Measurements from ENCODE around the gene CDH15. TPM values are rescaled to one million over a fixed set of nuclear protein-coding genes. Genes with fewer than 3 reads are reported as not detected.

Gene CDH15
- total and polyA plus RNA-seq, 2 of the 13 experiments (the other 11 are each of a cell fraction or from before 2014, with no cell fraction given): 0.74 to 2.2 TPM

DNA sequence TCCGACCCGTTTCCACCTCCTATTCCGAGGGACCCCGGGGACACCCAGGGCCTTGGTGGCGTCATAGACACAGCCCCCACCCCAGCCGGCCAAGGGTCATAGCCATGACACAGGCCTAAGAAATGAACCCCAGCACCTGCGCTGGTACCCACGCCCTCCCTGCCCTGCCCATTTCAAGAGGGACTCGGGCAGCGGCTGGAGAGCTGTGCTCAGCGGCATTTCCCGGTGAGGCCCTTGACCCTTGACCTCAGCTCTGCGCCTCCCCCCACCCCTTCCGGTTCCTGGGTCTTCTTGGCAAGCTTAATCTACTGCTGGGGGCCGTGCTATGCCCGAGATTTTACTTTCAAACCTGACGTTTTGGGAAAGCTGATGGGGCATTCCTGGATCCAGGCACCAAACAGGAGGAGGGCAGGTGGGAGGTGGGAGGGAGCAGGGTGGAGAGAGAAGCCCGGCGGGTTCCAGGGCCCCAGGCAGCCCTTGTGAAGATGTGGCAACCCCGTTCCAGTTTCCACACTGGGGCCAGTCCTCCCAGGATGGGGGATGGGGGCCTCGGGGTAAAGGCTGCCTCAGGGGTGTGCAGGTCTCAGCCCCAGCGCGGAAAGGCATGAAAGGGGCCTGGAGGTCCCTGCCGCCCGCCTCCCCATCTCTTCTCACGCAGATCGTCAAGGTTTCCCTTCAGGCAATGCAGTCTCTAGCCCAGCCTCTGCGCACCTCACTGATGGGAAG lies 28.7 kb downstream of the CDH15 start, which contains the start of gene SLC22A31 (continued):
- TF ChIP-seq, protein P1, sequence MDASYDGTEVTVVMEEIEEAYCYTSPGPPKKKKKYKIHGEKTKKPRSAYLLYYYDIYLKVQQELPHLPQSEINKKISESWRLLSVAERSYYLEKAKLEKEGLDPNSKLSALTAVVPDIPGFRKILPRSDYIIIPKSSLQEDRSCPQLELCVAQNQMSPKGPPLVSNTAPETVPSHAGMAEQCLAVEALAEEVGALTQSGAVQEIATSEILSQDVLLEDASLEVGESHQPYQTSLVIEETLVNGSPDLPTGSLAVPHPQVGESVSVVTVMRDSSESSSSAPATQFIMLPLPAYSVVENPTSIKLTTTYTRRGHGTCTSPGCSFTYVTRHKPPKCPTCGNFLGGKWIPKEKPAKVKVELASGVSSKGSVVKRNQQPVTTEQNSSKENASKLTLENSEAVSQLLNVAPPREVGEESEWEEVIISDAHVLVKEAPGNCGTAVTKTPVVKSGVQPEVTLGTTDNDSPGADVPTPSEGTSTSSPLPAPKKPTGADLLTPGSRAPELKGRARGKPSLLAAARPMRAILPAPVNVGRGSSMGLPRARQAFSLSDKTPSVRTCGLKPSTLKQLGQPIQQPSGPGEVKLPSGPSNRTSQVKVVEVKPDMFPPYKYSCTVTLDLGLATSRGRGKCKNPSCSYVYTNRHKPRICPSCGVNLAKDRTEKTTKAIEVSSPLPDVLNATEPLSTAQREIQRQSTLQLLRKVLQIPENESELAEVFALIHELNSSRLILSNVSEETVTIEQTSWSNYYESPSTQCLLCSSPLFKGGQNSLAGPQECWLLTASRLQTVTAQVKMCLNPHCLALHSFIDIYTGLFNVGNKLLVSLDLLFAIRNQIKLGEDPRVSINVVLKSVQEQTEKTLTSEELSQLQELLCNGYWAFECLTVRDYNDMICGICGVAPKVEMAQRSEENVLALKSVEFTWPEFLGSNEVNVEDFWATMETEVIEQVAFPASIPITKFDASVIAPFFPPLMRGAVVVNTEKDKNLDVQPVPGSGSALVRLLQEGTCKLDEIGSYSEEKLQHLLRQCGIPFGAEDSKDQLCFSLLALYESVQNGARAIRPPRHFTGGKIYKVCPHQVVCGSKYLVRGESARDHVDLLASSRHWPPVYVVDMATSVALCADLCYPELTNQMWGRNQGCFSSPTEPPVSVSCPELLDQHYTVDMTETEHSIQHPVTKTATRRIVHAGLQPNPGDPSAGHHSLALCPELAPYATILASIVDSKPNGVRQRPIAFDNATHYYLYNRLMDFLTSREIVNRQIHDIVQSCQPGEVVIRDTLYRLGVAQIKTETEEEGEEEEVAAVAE (CRISPR knock-in tag; IDR thresholded peaks at IDR 0.05; ENCODE audit: borderline replicate concordance): peak; percentile 27; the same call in 1 of the 2 replicates
- TF ChIP-seq TBP (CRISPR knock-in tag; IDR thresholded peaks at IDR 0.05): no peak
- 0 out of 2 replicates have a peak, but pooled peaks have one; percentile 20 for TF ChIP-seq KLF11 (CRISPR knock-in tag; IDR thresholded peaks at IDR 0.05)
- no peak for TF ChIP-seq SP2 (CRISPR knock-in tag; IDR thresholded peaks at IDR 0.05)
- no peak for TF ChIP-seq GABPA (IDR thresholded peaks at IDR 0.05; ENCODE audit: low read depth, low read length)
- peak; percentile 94 for TF ChIP-seq GABPA (CRISPR knock-in tag; IDR thresholded peaks at IDR 0.05; ENCODE audit: low read depth)
- TF ChIP-seq ATF7-NPFF (CRISPR knock-in tag; IDR thresholded peaks at IDR 0.05; ENCODE audit: low read depth): peak; percentile 46; the same call in 1 of the 2 replicates
- TF ChIP-seq, protein P2, sequence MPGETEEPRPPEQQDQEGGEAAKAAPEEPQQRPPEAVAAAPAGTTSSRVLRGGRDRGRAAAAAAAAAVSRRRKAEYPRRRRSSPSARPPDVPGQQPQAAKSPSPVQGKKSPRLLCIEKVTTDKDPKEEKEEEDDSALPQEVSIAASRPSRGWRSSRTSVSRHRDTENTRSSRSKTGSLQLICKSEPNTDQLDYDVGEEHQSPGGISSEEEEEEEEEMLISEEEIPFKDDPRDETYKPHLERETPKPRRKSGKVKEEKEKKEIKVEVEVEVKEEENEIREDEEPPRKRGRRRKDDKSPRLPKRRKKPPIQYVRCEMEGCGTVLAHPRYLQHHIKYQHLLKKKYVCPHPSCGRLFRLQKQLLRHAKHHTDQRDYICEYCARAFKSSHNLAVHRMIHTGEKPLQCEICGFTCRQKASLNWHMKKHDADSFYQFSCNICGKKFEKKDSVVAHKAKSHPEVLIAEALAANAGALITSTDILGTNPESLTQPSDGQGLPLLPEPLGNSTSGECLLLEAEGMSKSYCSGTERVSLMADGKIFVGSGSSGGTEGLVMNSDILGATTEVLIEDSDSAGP (CRISPR knock-in tag; IDR thresholded peaks at IDR 0.05; ENCODE audit: borderline replicate concordance): peak; percentile 80; the same call in 1 of the 2 replicates
- TF ChIP-seq ZNF704 (CRISPR knock-in tag; IDR thresholded peaks at IDR 0.05; ENCODE audit: borderline replicate concordance): no peak
- 0 out of 2 replicates have a peak, but pooled peaks have one; percentile 41 for TF ChIP-seq ESRRA (CRISPR knock-in tag; IDR thresholded peaks at IDR 0.05; ENCODE audit: low read depth)
- TF ChIP-seq HMG20B (CRISPR knock-in tag; conservative IDR thresholded peaks at IDR 0.05): no peak
- TF ChIP-seq, protein P3, sequence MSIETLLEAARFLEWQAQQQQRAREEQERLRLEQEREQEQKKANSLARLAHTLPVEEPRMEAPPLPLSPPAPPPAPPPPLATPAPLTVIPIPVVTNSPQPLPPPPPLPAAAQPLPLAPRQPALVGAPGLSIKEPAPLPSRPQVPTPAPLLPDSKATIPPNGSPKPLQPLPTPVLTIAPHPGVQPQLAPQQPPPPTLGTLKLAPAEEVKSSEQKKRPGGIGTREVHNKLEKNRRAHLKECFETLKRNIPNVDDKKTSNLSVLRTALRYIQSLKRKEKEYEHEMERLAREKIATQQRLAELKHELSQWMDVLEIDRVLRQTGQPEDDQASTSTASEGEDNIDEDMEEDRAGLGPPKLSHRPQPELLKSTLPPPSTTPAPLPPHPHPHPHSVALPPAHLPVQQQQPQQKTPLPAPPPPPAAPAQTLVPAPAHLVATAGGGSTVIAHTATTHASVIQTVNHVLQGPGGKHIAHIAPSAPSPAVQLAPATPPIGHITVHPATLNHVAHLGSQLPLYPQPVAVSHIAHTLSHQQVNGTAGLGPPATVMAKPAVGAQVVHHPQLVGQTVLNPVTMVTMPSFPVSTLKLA (IDR thresholded peaks at IDR 0.05): no peak
- TF ChIP-seq SAP130 (CRISPR knock-in tag; IDR thresholded peaks at IDR 0.05; ENCODE audit: low read depth): peak; percentile 95
- peak; percentile 35; the same call in 1 of the 2 replicates for TF ChIP-seq PATZ1 (CRISPR knock-in tag; IDR thresholded peaks at IDR 0.05)
- TF ChIP-seq NFRKB (IDR thresholded peaks at IDR 0.05): no peak
- TF ChIP-seq DPF2 (CRISPR knock-in tag; IDR thresholded peaks at IDR 0.05; ENCODE audit: borderline replicate concordance, low read depth): no peak; the same call in 1 of the 2 replicates
- peak; percentile 29; the same call in 1 of the 2 replicates for TF ChIP-seq PREB (CRISPR knock-in tag; IDR thresholded peaks at IDR 0.05)
